A172 (cell line): Measurements from ENCODE around the gene GMPPA. TPM values are rescaled to one million over a fixed set of nuclear protein-coding genes. Genes with fewer than 3 reads are reported as not detected.

Experiments used
- total RNA-seq: library from RNA; depleted of rRNA; stranded (reverse); fragments of >200 nt; shearing (Covaris generic); gene quantifications from 2 replicates; pipeline ENCODE4 v1.2.3, GENCODE V29; 2014; rRNA removed

Gene GMPPA
- total RNA-seq, 1 experiment from 2014 or later: 54.7 TPM

Other genes with a start within 250 kb of the GMPPA start
- not detected in 2 replicates for gene TUBA4B, start 245.6 kb upstream of the GMPPA start, total RNA-seq
- gene TUBA4A, start 245.0 kb upstream of the GMPPA start, total RNA-seq: 106 and 115 TPM in 2 replicates
- gene DNAJB2, start 219.5 kb upstream of the GMPPA start, total RNA-seq: 27.5 and 40.7 TPM in 2 replicates
- gene PTPRN, start 189.5 kb upstream of the GMPPA start, total RNA-seq: 19.3 and 31.5 TPM in 2 replicates
- not detected in 2 replicates for gene RESP18, start 166.1 kb upstream of the GMPPA start, total RNA-seq
- gene DNPEP, start 111.0 kb upstream of the GMPPA start, total RNA-seq: 81.7 and 91.5 TPM in 2 replicates
- gene DES, start 80.5 kb upstream of the GMPPA start, total RNA-seq: 30.0 and 34.5 TPM in 2 replicates
- gene SPEG, start 64.0 kb upstream of the GMPPA start, total RNA-seq: 30.0 and 32.9 TPM in 2 replicates
- 0.12 and 0.43 TPM in 2 replicates for gene ASIC4, start 15.6 kb downstream of the GMPPA start, total RNA-seq
- 139 and 161 TPM in 2 replicates for gene CHPF, start 44.9 kb downstream of the GMPPA start, total RNA-seq
- gene TMEM198, start 45.1 kb downstream of the GMPPA start, total RNA-seq: 1.4 and 2.2 TPM in 2 replicates
- gene OBSL1, start 72.6 kb downstream of the GMPPA start, total RNA-seq: 119 and 130 TPM in 2 replicates
- gene INHA, start 73.4 kb downstream of the GMPPA start, total RNA-seq: 0.86 TPM in 1 of 2 replicates, not detected in the other
- 15.3 and 15.4 TPM in 2 replicates for gene STK11IP, start 99.0 kb downstream of the GMPPA start, total RNA-seq
- 10.9 and 11.4 TPM in 2 replicates for gene SLC4A3, start 128.7 kb downstream of the GMPPA start, total RNA-seq